ENCODE results near the gene IPO4.

The IPO4 gene

GRCh38 chr14:24185026-24185425 lies 3.6 kb downstream of the IPO4 start:
- H3K27me3 ChIP-seq (ENCODE audit: control insufficient read depth, insufficient read depth, low read length): no peaks in the 10 kb centered on the region
- no peak overlapping the region for H3K4me3 ChIP-seq (ENCODE audit: low read length)
- no peaks in the 10 kb centered on the region for H3K9me3 ChIP-seq (ENCODE audit: control insufficient read depth, low read length)
- H3K9ac ChIP-seq (ENCODE audit: low read length): no peak overlapping the region
- peaks cover 10% of the 10 kb centered on the region for H3K36me3 ChIP-seq (ENCODE audit: control insufficient read depth, insufficient read depth, low read length)
- H3K4me1 ChIP-seq (ENCODE audit: control insufficient read depth, insufficient read depth, low read length): peaks cover 6% of the 10 kb centered on the region

GRCh38 chr14:24184104-24184970 lies 4.3 kb downstream of the IPO4 start:
- no peak overlapping the region for H3K9ac ChIP-seq (ENCODE audit: low read length)
- H3K4me1 ChIP-seq (ENCODE audit: control insufficient read depth, insufficient read depth, low read length): peaks cover 6% of the 10 kb centered on the region
- H3K9me3 ChIP-seq (ENCODE audit: control insufficient read depth, low read length): no peaks in the 10 kb centered on the region
- no peaks in the 10 kb centered on the region for H3K27me3 ChIP-seq (ENCODE audit: control insufficient read depth, insufficient read depth, low read length)
- H3K4me3 ChIP-seq (ENCODE audit: low read length): no peak overlapping the region
- peaks cover 10% of the 10 kb centered on the region for H3K36me3 ChIP-seq (ENCODE audit: control insufficient read depth, insufficient read depth, low read length)

GRCh38 chr14:24183014-24183481 lies 5.6 kb downstream of the IPO4 start:
- Histone ChIP-seq H3K4me1 (ENCODE audit: control insufficient read depth, insufficient read depth, low read length) (peaks cover 4% of the 10 kb centered on the region), H3K9ac (ENCODE audit: low read length) (no peak overlapping the region), H3K36me3 (ENCODE audit: control insufficient read depth, insufficient read depth, low read length) (peaks cover 14% of the 10 kb centered on the region), H3K27me3 (ENCODE audit: control insufficient read depth, insufficient read depth, low read length) (no peaks in the 10 kb centered on the region), H3K9me3 (ENCODE audit: control insufficient read depth, low read length) (no peaks in the 10 kb centered on the region), H3K4me3 (ENCODE audit: low read length) (no peak overlapping the region)

- Histone ChIP-seq H3K9me3 (ENCODE audit: control insufficient read depth, low read length) (no peaks in the 10 kb centered on the region), H3K27me3 (ENCODE audit: control insufficient read depth, insufficient read depth, low read length) (no peaks in the 10 kb centered on the region), H3K36me3 (ENCODE audit: control insufficient read depth, insufficient read depth, low read length) (peaks cover 14% of the 10 kb centered on the region), H3K4me1 (ENCODE audit: control insufficient read depth, insufficient read depth, low read length) (no peaks in the 10 kb centered on the region), H3K9ac (ENCODE audit: low read length) (no peak overlapping the region), H3K4me3 (ENCODE audit: low read length) (no peak overlapping the region)
These were observed 6.3 kb downstream of the IPO4 start for GRCh38 chr14:24182110-24182882.

GRCh38 chr14:24181371-24182077 lies 7.1 kb downstream of the IPO4 start:
- H3K4me1 ChIP-seq (ENCODE audit: control insufficient read depth, insufficient read depth, low read length): no peaks in the 10 kb centered on the region
- H3K9me3 ChIP-seq (ENCODE audit: control insufficient read depth, low read length): no peaks in the 10 kb centered on the region
- H3K4me3 ChIP-seq (ENCODE audit: low read length): no peak overlapping the region
- H3K36me3 ChIP-seq (ENCODE audit: control insufficient read depth, insufficient read depth, low read length): peaks cover 12% of the 10 kb centered on the region
- H3K9ac ChIP-seq (ENCODE audit: low read length): no peak overlapping the region
- no peaks in the 10 kb centered on the region for H3K27me3 ChIP-seq (ENCODE audit: control insufficient read depth, insufficient read depth, low read length)

GRCh38 chr14:24179961-24180796 lies 8.4 kb downstream of the IPO4 start:
- Histone ChIP-seq H3K27me3 (ENCODE audit: control insufficient read depth, insufficient read depth, low read length) (no peaks in the 10 kb centered on the region), H3K4me1 (ENCODE audit: control insufficient read depth, insufficient read depth, low read length) (no peaks in the 10 kb centered on the region), H3K36me3 (ENCODE audit: control insufficient read depth, insufficient read depth, low read length) (peaks cover 4% of the 10 kb centered on the region), H3K4me3 (ENCODE audit: low read length) (no peak overlapping the region), H3K9ac (ENCODE audit: low read length) (no peak overlapping the region), H3K9me3 (ENCODE audit: control insufficient read depth, low read length) (no peaks in the 10 kb centered on the region)

- Histone ChIP-seq H3K27me3 (ENCODE audit: control insufficient read depth, insufficient read depth, low read length) (no peaks in the 10 kb centered on the region), H3K4me3 (ENCODE audit: low read length) (no peak overlapping the region), H3K9ac (ENCODE audit: low read length) (no peak overlapping the region), H3K9me3 (ENCODE audit: control insufficient read depth, low read length) (no peaks in the 10 kb centered on the region), H3K4me1 (ENCODE audit: control insufficient read depth, insufficient read depth, low read length) (no peaks in the 10 kb centered on the region), H3K36me3 (ENCODE audit: control insufficient read depth, insufficient read depth, low read length) (peaks cover 4% of the 10 kb centered on the region)
These were observed 9.2 kb downstream of the IPO4 start for GRCh38 chr14:24179294-24179960.

- Histone ChIP-seq H3K4me1 (ENCODE audit: control insufficient read depth, insufficient read depth, low read length) (no peaks in the 10 kb centered on the region), H3K9me3 (ENCODE audit: control insufficient read depth, low read length) (no peaks in the 10 kb centered on the region), H3K4me3 (ENCODE audit: low read length) (no peak overlapping the region), H3K27me3 (ENCODE audit: control insufficient read depth, insufficient read depth, low read length) (no peaks in the 10 kb centered on the region), H3K9ac (ENCODE audit: low read length) (no peak overlapping the region), H3K36me3 (ENCODE audit: control insufficient read depth, insufficient read depth, low read length) (peaks cover 4% of the 10 kb centered on the region)
These were observed 10.0 kb downstream of the IPO4 start for GRCh38 chr14:24178399-24179178.

- no peaks in the 10 kb centered on the region for H3K9me3 ChIP-seq (ENCODE audit: control insufficient read depth, low read length)
- H3K4me1 ChIP-seq (ENCODE audit: control insufficient read depth, insufficient read depth, low read length): no peaks in the 10 kb centered on the region
- H3K36me3 ChIP-seq (ENCODE audit: control insufficient read depth, insufficient read depth, low read length): peaks cover 4% of the 10 kb centered on the region
- H3K4me3 ChIP-seq (ENCODE audit: low read length): no peak overlapping the region
- H3K9ac ChIP-seq (ENCODE audit: low read length): no peak overlapping the region
- no peaks in the 10 kb centered on the region for H3K27me3 ChIP-seq (ENCODE audit: control insufficient read depth, insufficient read depth, low read length)
These were observed 10.7 kb downstream of the IPO4 start for GRCh38 chr14:24177891-24178290.

GRCh38 chr14:24177041-24177825 lies 11.4 kb downstream of the IPO4 start:
- Histone ChIP-seq H3K4me1 (ENCODE audit: control insufficient read depth, insufficient read depth, low read length) (no peaks in the 10 kb centered on the region), H3K36me3 (ENCODE audit: control insufficient read depth, insufficient read depth, low read length) (peaks cover 4% of the 10 kb centered on the region), H3K9ac (ENCODE audit: low read length) (no peak overlapping the region), H3K4me3 (ENCODE audit: low read length) (no peak overlapping the region), H3K27me3 (ENCODE audit: control insufficient read depth, insufficient read depth, low read length) (no peaks in the 10 kb centered on the region), H3K9me3 (ENCODE audit: control insufficient read depth, low read length) (no peaks in the 10 kb centered on the region)
